Stromal cell of bone marrow (primary cell): Measurements from ENCODE around the gene KCNT2.

ENCODE experiments used
- DNase-seq: peaks from one replicate; pipeline ENCODE4 v3.0.0-alpha.2; 2012; ENCODE audit warnings: low read depth

KCNT2 gene

GRCh38 chr1:196445775-196446174, 162.5 kb downstream of the KCNT2 start:
- no peak for DNase-seq

- no peak for DNase-seq
Observed at GRCh38 chr1:196444634-196445033, 163.6 kb downstream of the KCNT2 start.

- no peak for DNase-seq
Observed at GRCh38 chr1:196442366-196442765, 165.9 kb downstream of the KCNT2 start.

- no peak for DNase-seq
Observed at GRCh38 chr1:196440711-196441110, 167.5 kb downstream of the KCNT2 start.

GRCh38 chr1:196438329-196438728, 169.9 kb downstream of the KCNT2 start:
- DNase-seq: peak; percentile 17

- DNase-seq: no peak
Observed at GRCh38 chr1:196437671-196438070, 170.6 kb downstream of the KCNT2 start.

GRCh38 chr1:196433000-196433399, 175.2 kb downstream of the KCNT2 start:
- no peak for DNase-seq

GRCh38 chr1:196427976-196428734, 180.1 kb downstream of the KCNT2 start:
- DNase-seq: no peak

- no peak for DNase-seq
Observed at GRCh38 chr1:196425513-196425912, 182.7 kb downstream of the KCNT2 start.

GRCh38 chr1:196423612-196424011, 184.6 kb downstream of the KCNT2 start:
- DNase-seq: peak; percentile 29

- no peak for DNase-seq
Observed at GRCh38 chr1:196418772-196419171, 189.5 kb downstream of the KCNT2 start.

- no peak for DNase-seq
Observed at GRCh38 chr1:196415978-196416377, 192.3 kb downstream of the KCNT2 start.

- DNase-seq: no peak
Observed at GRCh38 chr1:196412326-196412725, 195.9 kb downstream of the KCNT2 start.

GRCh38 chr1:196410768-196411167, 197.5 kb downstream of the KCNT2 start:
- no peak for DNase-seq

- no peak for DNase-seq
Observed at GRCh38 chr1:196409586-196409985, 198.7 kb downstream of the KCNT2 start.

- no peak for DNase-seq
Observed at GRCh38 chr1:196407358-196408051, 200.7 kb downstream of the KCNT2 start.

GRCh38 chr1:196405839-196406238, 202.4 kb downstream of the KCNT2 start:
- no peak for DNase-seq

GRCh38 chr1:196403803-196404690, 204.2 kb downstream of the KCNT2 start:
- DNase-seq: no peak

- DNase-seq: no peak
Observed at GRCh38 chr1:196401891-196402290, 206.3 kb downstream of the KCNT2 start.

- DNase-seq: no peak
Observed at GRCh38 chr1:196401452-196401833, 206.8 kb downstream of the KCNT2 start.

GRCh38 chr1:196400478-196401451, 207.5 kb downstream of the KCNT2 start:
- DNase-seq: peak; percentile 91
